HG03064 (cell line): ENCODE data around the gene SNRNP35.
"Not testable (repeated sequence)": the region's sequence is repeated elsewhere in the genome, so short reads cannot be mapped to it uniquely, and the experiment has no call there.

Source experiments
- ATAC-seq: cut with Tn5 transposase; IDR thresholded peaks from one replicate; pipeline ENCODE4 v1.9.1; 2021; ENCODE audit warnings: low read depth; ENCODE audit not compliant: unreplicated experiment

SNRNP35 gene

DNA sequence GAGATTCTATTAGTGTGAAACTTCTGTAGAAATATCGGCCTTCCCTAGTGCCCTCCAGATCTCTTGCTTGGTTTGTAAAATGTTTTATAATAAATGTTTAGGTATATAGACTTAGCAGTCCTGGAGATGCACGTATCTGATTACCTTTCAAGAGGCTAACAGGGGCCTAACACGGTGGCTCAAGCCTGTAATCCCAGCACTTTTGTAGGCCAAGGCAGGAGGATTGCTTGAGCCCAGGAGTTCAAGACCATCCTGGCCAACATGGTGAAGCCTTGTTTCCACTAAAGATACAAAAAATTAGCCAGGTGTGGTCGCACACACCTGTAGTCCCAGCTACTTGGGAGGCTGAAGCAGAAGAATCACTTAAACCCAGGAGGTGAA lies 11.6 kb upstream of the SNRNP35 start:
- no peak for ATAC-seq

DNA sequence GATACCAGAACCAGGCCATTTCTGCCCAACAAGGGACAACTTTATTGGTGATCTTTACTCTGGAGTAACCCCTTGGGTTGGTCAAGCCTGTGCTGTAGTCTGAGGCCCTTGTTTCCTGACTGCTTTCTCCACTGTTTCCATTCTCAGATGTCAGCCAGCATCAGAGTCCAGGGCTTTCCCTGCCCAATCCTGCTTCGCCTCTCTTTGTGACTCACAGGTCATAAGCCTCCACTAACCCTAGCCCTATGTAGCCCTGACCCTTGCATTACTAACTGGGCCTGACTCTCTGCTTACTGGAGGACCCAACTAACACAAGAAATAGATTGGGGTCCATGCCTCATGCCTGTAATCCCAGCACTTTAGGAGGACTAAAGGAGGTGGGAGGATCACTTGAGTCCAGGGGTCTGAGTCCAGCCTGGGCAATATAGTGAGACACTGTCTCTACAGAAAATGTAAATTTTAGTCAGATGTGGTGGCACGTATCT lies 8.6 kb upstream of the SNRNP35 start:
- ATAC-seq, result no peak

DNA sequence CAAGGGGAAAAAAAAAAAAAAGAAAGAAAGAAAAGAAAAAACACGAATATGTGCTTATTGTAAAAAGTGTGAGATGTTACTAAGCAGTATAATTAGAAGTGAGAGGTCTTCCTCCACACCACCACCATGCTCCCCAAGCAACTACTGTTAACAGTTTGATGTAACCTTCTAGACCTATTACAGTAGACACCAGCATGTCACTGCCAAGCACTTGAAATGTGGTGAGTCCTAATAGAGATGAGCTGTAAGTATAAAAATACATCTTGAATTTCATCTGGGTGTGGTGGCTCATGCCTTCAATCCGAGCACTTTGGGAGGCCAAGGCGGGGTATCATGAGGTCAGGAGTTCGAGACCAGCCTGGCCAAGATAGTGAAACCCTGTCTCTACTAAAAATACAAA lies 8.1 kb upstream of the SNRNP35 start:
- ATAC-seq, result no peak

DNA sequence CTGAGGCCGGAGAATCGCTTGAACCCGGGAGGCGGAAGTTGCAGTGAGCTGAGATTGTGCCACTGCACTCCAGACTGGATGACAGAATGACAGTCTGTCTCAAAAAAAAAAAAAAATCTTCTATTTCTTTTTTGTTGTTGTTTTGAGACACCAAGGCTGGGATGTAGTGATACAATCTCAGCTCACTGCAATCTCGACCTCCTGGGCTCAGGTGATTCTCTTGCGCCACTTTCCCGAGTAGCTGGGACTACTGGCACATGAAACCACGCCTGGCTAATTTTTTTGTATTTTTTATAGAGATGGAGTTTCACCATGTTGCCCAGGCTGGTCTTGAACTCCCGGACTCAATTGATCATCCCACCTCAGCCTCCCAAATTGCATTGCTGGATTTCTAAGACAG lies 7.3 kb upstream of the SNRNP35 start:
- no peak for ATAC-seq

DNA sequence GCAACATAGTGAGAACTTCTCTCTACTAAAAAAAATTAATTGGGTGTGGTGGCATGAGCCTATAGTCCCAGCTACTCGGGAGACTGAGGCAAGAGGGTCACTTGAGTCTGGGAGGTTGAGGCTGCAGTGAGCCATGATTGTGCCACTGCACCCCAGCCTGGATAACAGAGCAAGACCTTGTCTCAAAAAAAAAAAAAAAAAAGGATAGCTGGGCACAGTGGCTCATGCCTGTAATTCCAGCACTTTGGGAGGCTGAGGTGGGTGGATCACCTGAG lies 5.7 kb upstream of the SNRNP35 start:
- ATAC-seq, result not testable (repeated sequence)

DNA sequence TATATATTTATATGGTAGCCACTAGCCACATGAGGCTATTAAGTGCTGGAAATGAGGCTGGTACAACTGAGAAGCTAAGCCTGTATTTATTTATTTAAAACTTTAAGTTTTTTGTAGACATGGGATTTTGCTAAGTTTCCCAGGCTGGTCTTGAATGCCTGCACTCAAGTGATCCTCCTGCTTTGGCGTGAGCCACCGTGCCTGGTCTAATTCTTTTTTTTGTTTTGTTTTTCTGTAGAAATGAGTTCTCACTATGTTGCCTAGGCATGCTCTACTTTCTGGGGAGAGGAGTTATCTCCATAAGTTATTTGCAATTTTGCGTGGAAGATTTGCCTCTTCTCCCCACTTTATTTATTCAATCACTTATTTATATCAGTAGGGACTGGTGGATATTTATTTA lies 4.8 kb upstream of the SNRNP35 start:
- ATAC-seq, result no peak

DNA sequence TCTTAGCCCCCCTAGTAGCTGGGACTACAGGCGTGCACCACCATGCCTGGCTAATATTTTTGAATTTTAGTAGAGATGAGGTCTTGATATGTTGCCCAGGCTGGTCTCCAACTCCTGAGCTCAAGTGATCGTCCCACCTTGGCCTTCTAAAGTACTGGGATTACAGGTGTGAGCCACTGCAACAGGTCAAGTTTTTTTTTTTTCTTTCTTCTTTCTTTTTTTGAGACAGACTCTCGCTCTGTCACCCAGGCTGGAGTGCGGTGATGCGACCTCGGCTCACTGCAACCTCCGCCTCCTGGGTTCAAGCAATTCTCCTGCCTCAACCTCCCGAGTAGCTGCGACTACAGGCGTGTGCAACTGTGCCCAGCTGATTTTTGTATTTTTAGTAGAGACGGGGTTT lies 5.2 kb downstream of the SNRNP35 start:
- ATAC-seq, result not testable (repeated sequence)

DNA sequence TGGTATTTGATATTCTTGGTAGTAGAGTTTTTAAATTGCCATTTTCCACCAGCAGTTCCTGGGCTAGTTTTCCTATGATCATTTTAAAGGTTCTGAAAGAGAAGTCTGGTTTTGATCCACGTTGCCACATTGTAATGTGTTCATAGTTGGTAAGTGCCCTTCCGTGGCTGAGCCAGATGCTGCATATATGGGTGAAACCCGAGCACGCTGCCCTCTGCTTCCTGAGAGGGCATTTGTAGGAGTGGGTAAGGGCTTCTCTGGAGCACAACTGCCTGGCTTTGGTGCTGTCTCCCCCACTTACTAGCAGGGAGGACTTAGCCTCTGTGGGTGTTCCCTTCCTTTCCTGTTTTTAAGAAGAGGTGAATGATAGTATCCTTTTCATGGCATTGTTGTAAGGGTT lies 7.1 kb downstream of the SNRNP35 start:
- no peak for ATAC-seq

DNA sequence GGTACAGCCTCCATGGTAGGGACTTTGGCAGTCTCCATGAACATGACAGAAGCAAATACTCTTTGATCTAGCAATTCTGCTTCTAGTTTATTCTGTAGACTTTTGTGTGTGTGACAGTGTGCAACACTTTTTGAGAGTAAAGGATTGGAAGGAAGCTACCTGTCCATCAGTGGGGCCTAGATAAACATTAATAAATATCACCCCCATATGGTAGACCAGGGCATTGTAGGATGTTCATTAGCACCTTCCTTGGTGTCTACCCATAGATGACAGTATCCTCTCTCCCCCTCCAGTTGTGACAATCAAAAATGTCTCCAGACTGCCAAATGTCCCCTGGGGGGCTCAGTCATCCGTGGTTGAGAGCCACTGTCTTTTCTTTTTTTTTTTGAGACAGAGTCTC lies 10.8 kb downstream of the SNRNP35 start:
- no peak for ATAC-seq

DNA sequence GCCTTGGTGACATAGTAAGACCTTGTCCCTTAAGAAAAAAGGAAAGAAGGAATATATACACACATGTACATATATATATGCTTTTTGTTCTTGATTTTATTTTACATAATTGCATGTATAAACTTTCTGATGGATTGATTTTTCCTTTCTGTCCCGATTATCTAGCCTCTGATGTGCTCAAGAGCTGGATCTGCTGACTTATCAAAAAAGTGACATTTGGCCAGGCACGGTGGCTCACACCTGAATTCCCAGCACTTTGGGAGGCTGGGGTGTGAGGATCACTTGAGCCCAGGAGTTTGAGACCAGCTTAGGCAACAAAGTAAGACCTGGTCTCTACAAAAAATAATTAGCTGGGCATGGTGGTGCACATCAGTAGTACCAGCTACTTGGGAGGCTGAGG lies 12.0 kb downstream of the SNRNP35 start:
- no peak for ATAC-seq

DNA sequence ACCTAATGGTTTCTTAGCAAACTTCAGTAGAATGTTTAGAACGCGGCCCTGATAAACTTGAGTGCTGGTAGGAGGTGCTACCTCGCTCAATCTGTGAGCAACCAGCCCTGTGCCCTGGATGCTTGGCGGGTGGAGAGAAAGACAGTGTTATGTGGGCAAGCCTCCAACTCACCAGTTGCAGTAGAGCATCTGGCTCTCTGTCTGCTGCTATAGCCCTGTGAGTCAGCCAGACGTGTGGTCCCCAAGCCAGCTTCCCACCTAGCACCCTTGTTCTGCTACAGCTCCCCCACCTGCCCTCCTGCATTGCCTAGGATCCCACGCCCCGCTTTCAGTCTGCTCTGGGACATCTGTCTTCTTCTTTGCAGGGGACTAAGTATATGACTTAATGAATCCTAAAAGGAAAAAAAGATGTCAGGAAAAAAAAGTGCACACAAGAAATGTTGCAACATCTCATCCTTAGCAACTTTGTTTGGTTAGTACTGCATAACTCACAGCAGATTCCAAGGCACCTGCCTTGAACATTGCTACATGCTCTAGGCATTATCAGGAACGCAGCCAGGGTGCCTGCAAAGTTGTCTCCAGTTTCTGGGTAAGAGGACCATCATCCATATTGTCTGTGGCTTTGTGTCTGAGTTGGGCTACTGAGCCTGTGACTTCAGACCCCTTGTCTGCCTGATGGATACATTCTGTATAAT lies 13.6 kb downstream of the SNRNP35 start:
- no peak for ATAC-seq

DNA sequence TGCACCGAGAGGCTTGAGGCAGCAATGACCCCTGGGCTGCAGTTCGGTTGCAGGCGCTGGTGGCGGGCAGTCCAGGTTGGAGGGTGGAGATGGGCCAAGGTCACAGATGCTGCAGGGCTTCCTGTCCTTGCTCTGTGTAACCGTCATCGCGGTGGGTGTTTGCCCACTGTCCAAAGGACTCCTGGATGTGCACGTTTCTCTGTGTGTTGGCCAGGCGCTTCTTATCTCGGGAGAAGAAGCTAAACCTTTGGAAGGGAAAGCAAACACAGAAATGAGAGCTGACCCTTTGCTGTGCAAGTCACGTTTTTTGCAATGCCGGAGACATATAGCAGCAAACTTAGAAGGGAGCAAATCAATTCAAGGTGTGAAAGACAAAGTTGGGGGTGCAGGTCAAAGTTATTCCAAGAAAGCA lies 14.5 kb downstream of the SNRNP35 start:
- ATAC-seq, result no peak

DNA sequence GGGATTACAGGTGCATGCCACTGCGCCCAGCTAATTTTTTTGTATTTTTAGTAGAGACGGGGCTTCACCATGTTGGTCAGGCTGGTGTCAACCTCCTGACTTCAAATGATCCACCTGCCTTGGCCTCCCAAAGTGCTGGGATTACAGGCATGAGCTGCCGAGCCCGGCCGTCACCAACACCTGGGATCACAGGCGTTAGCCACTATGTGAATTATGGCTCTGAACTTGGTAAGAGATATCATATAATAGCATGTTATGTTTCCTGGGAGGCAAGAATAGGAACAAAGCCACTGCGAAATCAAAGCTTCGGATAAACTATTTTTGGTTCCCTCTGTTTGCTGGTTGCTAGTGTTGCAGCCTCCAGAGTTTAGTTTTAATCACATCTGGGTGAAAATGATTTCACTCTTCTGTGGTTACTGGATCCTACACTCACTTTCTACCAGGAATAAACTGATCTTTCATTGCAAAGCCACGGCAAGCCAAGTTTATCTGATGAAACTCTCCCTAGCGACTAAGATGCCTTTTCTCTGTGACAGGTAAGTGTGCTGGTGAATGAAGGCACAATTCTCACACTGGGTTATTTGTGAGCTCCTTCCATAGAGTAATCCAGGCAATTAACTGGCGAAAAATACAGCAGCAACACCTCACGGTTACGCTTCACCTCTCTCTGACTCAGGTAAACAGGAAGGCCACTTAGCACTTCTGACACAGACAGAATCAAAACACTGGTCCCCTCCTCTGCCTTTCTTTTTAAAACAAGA lies 16.7 kb downstream of the SNRNP35 start:
- ATAC-seq, result no peak

DNA sequence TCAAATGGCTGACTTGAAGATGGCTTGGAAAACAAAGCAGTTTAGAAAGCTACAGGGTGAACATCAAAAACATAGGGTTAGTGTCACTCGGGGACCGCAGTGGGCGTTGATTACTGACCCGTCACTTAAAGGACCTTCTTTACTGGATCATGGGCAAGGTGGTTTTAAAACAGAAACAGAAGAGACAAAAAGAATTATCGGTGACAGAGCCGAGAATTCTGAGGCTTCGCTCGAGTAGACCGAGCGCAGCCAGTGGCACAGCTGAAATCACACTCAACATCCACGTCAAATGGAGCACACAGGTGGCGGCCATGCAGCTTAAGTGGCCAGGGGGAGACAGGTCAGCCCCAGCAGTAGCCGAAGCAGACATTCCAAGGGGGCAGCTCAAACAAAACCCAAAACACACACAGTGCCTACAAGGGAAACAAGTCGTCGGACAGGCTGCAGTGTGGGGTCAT lies 17.3 kb downstream of the SNRNP35 start:
- ATAC-seq, result no peak

DNA sequence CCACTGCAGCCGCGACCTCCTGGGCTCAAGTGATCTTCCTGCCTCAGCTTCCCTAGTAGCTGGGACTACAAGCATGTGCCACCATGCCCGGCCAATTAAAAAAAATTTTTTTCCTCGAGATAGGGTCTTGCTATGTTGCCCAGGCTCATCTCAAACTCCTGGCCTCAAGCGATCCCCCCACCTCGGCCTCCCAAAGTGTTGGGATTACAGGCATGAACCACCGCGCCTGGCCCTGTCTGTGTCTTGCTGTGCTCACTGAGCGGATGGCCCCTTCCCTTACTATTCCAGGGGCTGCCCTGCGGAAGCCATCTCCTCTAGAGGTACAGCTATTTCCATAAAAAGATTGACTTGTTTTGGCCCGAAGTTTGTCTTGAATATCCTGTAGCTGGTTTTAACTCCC lies 20.1 kb downstream of the SNRNP35 start:
- ATAC-seq, result no peak

DNA sequence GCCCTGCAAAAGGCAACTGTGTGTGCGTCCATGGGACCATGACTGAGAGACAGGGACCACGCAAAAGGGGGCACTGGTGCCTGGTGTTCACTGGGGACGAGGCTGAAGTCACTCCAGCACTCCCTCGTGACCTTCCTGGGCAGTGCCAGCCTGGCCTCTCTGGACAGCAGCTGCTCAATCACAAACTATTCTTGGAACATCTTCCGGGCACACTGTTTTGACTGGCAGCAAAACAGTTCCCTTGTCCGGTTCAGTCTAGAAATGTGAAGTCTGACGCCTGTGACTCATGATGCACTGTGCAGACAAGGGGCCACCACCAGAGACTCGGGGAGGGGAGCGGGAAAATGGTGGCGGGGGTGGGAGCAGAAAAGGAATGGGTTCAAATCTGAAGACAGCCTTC lies 20.8 kb downstream of the SNRNP35 start:
- ATAC-seq, result no peak

DNA sequence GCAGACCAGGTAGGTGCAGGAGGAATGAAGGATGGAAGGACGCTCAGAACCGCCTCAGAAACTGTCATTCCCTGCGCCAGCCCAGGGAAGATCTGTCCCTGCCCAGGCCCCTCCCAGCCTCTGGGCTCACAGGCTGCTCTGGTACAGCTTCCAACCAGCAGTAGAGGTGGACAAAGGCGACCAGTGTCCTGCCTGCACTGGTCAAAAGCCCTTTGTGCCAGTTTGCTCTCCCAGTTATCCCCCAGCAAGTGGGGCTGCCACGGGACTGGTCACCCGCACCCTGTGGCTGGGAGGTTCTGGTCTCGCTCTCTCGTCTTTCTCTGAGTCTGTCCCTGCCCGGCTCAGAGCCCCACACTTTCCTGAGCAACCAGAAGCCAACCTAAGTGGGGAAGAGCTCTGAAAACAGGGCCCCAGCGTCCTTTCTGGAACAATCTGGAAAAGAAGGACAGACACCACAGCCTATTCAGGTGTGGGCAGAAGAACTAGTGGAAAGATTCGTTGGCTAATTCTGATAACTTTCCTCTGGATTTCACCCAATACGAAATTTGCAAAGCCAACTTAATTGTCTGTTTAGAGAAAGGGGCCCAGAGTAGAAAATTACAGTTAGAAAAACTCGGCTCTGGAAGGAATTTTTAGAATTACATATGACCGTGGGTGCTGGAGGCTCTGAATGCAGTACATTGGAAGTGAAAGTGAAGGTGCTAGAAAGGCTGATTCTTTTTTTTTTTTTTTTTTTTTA lies 21.7 kb downstream of the SNRNP35 start:
- no peak for ATAC-seq

DNA sequence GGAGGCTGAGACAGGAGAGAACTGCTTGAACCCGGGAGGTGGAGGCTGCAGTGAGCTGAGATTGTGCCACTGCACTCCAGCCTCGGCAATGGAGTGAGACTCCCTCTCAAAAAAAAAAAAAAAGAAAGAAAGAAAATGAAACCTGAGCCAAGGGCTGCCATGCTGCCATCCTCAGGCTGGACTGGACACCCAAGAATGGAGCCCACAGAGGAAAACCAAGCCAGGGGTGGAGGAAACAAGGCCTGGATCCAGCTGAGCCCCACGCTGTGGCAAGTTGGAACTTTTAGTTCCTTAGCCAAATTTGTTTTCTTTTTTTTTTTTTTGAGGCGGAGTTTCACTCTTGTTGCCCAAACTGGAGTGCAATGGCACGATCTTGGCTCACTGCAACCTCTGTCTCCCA lies 23.3 kb downstream of the SNRNP35 start:
- ATAC-seq, result not testable (repeated sequence)

DNA sequence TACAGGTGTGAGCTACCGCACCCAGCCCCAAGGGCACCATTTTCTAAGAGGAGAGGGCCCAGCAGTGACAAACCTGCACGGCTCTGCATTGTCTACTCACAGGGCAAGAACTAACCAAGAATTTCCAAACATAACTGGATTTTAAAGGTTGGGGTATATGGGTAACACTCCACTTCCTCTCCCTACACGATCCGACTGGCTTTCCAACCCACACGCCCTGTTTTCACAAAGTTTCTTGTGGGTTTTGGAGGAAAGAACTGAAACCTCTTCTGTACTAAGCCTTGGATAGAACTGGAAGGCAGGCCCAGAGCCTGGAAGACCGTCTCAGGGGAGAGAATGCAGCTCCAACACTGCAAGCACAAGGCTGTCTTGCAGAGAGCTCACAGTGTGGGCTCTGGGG lies 24.9 kb downstream of the SNRNP35 start:
- ATAC-seq, result no peak

DNA sequence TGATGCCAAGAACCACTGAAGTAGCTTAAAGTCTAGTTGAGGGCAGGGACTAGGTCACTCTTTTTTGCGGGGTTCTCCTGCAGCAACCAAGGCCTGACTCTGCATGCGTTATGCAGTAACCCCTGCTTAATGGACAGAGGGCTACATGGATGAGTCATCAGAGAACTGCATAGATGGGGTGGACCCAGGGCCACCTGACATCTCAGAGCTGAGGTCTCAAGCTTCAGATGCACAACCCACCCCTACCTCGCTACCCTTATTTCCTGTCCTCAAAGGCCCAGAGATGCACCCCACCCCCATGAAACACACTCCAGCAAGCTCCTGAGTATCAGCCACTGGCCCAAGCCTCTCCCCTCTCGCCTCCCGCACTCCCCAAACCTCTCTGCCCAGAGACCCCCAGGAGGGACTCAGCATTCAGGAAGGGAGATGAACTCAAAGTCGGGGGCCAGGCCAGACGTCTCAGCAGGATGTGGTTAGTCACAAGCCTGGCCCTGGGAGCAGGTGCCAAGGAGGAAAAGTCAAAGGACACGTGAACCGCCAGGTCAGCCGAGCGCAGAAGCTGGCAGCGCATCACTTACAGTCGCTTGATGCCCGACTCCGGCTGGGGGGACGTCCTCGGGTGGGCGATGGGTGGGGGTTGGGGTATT lies 25.8 kb downstream of the SNRNP35 start:
- no peak for ATAC-seq

DNA sequence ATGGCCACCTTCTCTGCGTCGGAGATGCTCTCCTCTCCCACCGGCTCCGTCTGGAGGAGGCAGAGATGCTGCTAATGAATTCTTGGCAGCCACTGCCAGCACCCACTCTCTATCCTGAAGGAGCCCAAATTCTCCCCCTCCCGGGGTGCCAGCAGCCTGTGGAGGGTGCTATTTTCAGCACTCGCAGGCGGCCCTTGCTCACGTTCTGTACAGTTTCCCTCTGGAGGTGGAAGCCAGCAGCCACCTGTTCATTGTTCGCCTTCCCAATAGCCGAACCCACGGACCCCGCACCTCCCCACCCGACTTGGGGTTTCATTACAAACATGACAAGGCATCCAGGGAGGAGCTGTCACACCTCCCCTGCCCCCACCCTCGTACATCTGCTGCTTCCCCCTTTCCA lies 27.8 kb downstream of the SNRNP35 start:
- no peak for ATAC-seq
